Skin epidermis (tissue), 12 donors: ENCODE results near the gene BLOC1S1.

Source experiments
- H3K27ac ChIP-seq, 21 experiments: fragments of 200-600 bp; sonication (generic) in 11 of 21; one replicate each; pipeline ENCODE4 v1.5.0; 2020; ENCODE audit warnings: mild to moderate bottlenecking in 3 of 21, inconsistent platforms in 2 of 21, moderate library complexity in 2 of 21
- H3K4me3 ChIP-seq, 7 experiments: fragments of 200-600 bp; sonication (generic) in 2 of 7; one replicate each; pipeline ENCODE4 v1.5.0; 2020; ENCODE audit warnings: inconsistent platforms in 2 of 7, mild to moderate bottlenecking in 2 of 7, moderate library complexity in 1 of 7

The BLOC1S1 gene

DNA sequence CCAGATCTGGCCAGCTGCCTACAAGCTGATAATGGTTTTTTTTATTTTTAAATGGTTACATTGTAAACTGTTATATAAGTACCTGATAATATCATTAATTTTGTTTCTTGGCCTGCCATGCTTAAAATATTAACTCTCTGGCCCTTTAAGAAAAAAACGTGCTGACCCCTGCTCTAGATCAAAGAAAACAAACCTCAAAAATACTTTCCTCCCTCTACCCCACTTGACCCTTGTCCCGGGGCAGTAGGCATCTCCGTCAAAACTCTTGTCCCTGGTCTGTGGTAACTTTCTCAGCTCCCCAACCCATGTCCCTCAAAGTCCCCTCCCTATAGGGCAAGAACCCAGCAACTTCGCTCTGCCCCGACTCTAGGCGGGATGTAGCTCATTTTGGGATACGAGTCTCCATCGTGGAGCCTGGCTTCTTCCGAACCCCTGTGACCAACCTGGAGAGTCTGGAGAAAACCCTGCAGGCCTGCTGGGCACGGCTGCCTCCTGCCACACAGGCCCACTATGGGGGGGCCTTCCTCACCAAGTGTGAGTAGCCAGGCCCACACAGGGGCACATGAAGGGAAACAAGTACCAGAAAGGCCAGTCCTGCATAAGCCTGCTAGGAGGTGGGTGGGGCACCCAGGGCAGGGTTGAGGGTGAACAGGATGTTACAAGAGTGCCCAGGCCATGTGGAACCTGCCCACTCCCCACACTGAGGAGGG is 7.8 kb downstream of the BLOC1S1 start:
- Histone ChIP-seq H3K27ac (peak overlapping the region in 2 of 21 experiments; percentile 11 to 27), H3K4me3 (no peak overlapping the region)

DNA sequence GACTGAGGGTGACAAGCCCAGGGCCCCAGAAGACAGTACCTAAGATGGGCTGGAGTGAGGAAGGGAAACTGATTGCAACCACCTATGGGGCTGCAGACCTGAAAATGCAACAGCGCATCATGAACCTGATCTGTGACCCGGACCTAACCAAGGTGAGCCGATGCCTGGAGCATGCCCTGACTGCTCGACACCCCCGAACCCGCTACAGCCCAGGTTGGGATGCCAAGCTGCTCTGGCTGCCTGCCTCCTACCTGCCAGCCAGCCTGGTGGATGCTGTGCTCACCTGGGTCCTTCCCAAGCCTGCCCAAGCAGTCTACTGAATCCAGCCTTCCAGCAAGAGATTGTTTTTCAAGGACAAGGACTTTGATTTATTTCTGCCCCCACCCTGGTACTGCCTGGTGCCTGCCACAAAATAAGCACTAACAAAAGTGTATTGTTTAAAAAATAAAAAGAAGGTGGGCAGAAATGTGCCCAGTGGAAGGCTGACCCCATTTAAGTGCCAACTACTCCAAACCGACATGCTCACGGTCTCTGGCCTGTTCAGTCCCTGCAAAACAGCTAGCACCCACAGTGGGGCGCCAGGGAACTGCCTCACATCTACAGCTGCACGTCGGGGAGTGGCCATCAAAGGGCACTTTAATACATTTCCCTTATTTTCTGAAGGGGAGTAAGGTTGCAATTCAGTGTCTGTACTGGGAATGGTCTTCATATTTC is 8.5 kb downstream of the BLOC1S1 start:
- H3K27ac ChIP-seq: peak overlapping the region in 2 of 21 experiments; percentile 11 to 29
- no peak overlapping the region for H3K4me3 ChIP-seq

DNA sequence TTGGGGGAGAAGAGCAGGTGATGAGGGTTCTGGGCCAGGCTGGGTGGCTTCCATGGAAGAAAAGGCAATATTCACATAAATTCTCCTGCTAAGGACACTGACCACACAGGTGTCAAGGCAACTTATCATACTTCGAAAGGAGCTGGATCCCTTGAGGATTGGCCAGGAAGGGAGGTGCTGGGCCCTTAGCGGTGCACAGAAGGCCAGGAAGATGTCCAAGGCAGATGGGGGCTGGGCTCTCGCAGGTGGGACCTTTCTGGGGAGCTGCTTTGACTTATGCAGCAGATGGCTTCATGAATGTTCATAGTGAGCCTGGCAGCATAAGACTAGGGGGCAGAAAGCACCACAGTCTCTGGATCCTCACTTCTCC is 9.1 kb downstream of the BLOC1S1 start:
- Histone ChIP-seq H3K27ac (peak overlapping the region in 1 of 21 experiments; percentile 29), H3K4me3 (no peak overlapping the region)

DNA sequence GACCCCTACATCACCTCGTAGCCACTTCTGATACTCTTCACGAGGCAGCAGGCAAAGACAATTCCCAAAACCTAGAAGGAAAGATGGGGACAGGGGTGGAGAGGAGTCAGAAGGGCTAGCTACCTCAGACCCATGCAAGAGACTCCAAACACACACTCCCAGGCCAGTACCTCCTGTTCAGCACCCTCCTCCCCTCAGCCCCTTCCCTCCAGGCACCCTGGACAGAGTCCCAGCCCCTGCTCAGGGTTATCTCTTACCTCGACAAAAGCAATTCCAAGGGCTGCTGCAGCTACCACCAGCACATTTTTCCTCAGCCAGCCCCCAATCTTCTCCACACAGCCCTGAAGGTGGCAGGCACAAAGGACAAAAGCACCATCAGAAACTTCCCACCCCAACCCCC is 9.7 kb downstream of the BLOC1S1 start:
- peak overlapping the region in 1 of 21 experiments; percentile 12 for H3K27ac ChIP-seq

DNA sequence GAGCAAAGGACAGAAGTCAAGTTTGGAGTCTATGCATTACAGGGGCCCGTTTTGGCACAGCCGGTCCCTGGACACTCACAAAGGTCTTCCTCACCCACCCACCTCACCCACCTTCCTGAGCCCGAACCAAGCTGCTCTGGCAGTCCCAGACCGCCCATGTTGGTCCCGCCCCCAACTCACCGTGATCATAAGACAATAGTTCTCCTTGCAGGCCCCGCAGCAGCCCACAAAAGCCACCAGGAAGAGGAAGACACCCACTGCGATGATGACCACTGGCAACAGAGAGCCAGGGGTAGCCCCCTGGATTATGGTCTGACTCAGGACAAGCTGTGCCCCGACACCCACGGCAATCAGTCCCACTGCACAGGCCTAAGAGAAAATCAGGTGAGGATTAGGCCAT is 11.1 kb downstream of the BLOC1S1 start:
- Histone ChIP-seq H3K4me3 (peak overlapping the region; percentile 68 to 92 (median 78)), H3K27ac (peak overlapping the region in 19 of 21 experiments; percentile 14 to 100 (median 98))

More for the DNA sequence above, 9.7 kb downstream of the BLOC1S1 start:
- H3K4me3 ChIP-seq: no peak overlapping the region

DNA sequence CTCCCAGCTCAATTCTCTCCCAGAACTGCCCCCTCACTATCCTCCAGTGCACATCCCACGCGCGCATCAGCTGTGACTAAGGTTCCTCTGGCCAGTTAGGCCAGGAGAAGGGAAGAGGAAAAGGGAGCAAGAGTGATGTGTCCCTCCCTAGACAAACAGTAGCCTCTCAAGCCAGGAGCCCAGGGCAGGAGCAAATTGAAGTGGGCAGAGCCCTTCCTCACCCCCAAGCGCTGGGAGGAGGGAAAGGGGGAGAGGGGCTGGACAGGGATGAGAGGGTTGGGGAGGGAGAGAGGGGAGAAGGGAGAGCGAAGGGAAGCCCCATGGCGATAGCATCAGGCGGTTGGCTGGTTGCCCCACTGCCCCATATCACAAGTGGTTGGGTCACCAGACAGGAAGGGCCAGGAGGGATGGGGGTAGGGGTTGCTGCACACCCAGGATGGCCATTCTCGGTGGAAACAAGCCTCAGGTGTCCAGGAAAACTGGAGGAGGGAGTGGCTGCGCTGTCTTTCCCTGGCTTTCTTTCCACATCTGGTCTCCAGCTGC is 11.9 kb downstream of the BLOC1S1 start:
- Histone ChIP-seq H3K4me3 (peak overlapping the region; percentile 68 to 92 (median 78)), H3K27ac (peak overlapping the region; percentile 87 to 100 (median 98))

DNA sequence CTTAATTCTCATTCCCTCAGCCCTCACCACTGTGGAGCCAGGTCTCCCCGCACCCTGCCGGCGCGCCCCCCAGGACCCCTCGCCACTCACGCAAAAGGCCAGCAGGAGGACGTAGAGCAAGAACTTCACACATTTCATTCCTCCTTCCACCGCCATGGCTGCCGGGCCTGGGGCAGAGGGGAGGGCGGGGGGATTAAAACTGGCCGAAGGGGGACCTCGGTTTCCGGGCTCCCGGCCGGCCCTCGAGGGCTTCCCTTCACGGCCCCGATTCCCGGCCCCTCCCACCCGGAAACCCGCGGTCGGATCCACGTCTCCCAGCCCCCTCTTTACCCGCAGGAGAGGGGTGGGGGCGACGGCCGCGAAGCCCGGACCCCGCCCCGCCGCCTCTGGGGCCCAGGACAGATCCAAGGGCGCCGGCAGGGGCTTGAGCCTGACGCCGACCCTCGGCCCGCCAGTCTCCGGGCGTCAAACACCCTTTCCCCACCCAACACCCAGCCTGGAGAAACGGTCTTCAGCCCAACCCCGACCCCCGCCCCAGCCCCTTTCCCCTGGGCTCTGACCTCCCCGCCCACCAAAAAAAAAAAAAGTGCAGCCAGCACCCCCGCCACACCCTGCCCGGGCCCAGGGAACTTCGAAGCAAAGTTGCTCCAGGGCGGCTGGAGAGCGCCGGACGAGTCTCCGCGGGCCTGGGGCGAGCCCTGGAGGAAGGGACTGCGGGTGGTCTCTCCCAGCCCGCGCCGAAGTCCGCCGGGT is 12.5 kb downstream of the BLOC1S1 start:
- H3K27ac ChIP-seq: peak overlapping the region; percentile 87 to 100 (median 98)
- H3K4me3 ChIP-seq: peak overlapping the region; percentile 68 to 92 (median 78)

DNA sequence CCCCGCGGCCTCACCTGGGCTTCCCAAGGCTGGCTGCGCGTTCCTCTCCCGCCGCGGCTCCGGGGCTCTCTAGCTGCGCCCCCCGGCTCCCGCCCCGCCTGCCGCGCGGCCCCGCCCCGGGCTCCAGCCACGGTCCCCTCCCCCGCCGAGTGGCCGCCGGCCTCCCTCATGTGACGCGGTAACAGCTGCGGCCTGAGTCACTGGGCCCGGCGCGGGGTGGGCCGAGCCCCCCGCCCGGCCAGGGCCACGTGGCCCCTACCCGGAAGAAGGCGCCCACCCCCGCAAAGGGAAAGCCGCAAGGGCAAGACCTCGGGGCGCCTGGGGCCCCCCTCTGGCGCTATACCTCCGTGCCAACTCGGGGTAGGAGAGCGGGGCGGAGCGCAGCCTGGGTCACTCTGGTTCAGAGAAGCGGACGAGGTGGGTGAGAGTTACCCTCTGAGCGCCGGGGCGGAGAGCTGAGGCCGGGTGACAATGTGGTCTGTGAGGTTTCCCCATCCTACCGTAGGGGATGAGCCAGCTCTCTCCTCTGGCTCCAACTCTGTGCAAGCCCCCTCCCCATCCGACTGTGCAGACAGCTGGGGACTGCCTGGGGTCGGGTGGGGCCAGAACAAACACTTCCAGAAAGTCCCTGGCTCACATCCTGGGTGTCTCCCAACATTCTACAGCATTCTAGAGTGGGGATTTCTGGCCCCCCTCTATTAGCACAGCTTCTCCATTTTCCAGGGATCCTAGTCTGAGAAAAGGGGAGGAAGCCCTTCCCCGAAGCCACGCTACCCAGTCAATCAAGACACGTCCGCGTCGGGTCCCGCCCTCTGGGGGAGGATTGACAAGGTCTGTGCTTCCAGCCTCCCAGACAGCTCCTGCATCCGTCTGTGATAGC is 13.3 kb downstream of the BLOC1S1 start, which contains the start of gene CD63:
CD63 (minus strand) TSS at position 71 of the 880 bp plus-strand sequence. CDS start 668 bp downstream, outside the sequence.
- H3K4me3 ChIP-seq: peak within 1 kb of the TSS; percentile 68 to 92 (median 78)
- H3K27ac ChIP-seq: peak within 1 kb of the TSS; percentile 87 to 100 (median 98)

DNA sequence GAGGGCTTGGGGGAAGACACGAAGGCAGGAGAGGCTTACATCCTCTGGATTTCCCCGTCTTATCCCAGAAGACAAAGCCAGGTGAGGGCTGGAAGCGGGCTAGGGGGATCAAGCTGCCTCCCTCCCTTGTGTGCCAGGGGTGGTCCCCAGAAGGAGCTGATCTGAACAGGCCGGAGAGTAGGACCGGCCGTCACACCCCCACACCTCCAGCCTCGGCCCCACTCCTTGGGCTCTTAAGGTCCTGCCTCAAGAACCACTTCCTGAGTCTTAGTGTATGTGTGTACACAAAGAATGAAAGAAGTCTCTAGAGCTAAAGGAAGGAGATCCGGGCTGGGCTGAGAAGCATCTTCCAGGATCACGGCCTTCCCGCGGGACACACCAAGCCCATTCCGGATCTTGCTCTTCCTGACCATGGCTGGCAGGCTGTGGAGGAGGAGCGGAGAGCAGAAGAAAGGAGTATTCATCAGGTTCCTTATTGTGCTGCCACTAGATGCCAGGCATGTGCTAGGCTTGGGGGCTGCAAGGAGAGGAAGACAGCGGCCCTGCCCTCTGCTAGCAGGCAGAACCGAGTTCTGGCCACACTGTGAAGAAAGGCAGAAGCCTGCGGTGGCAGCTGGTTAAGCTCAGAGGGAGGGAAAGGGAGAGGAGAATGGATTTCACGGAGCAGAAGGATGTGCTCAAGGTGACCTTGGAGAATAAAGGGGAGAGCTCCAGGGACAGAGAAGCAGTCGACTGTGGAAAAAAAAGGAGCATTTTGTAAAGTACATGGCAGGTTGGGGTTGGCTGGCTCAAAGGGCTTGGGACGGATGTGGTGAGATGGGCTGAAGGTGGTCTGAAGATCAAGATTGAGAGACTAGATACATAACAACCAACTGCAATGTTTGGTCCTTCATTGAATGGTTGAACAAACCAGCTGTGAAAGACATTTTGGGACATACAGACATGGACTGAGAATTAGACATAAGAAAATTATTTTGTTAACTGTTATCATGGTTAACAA is 14.3 kb downstream of the BLOC1S1 start:
- H3K4me3 ChIP-seq: peak overlapping the region; percentile 68 to 92 (median 78)
- H3K27ac ChIP-seq: peak overlapping the region; percentile 87 to 100 (median 98)

DNA sequence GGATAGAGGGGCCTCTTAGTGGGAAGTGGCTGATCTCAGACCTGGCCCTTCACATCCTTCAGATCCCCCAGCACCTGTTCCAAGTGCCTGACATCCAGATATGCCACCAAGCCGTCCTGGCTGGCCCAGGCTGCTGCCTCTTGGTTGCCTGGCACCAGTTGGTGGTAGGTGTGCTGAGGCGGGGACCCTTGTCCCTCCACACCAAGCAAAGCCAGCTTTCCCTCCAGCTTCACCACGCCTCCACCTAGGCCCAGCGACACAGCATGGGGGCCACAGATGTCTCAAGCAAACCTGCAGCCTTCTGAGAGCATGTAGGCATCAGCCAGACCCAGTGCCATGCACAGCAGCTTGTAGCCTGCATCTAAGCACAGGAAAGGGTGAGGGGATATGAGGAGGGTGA is 16.4 kb downstream of the BLOC1S1 start:
- H3K27ac ChIP-seq: peak overlapping the region in 1 of 21 experiments; percentile 13

DNA sequence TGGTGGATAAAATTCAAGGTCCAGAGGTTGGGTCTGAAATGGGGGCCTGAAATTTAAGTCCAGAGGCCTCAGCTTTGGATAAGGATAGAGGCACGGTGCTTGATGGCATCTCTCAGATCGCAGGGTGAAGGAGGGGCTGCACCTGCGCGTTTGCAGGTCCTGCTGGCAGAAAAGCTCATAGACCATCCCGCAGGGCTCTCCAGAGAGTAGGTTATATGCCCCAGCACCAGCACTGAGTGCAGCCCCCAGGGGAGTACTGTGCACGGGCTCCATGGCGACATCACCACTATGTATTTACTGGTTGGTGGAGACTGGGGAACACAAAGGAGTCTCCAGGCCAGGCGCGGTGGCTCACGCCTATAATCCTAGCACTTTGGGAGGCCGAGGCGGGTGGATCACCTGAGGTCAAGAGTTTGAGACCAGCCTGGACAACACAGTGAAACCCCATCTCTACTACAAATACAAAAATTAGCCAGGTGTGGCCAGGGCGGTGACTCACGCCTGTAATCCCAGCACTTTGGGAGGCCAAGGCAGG is 17.2 kb downstream of the BLOC1S1 start:
- no peak overlapping the region for H3K4me3 ChIP-seq
- H3K27ac ChIP-seq: no peak overlapping the region

More for the DNA sequence above, 16.4 kb downstream of the BLOC1S1 start:
- H3K4me3 ChIP-seq: no peak overlapping the region

DNA sequence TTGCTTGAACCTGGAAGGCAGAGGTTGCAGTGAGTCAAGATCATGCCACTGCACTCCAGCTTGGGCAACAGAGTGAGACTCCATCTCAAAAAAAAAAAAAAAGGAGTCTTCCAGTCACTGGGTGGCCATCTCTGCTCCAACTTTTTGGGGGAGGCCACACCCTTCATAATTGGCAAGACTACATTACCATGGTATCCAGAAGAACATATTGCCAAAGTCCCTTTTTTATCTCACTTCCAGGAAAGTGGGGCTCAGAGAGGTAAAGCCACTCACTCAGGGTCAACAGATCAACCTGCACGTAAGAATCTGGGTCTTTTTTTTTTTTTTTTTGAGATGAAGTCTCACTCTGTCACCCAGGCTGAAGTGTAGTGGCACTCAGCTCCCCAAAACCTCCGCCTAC is 18.0 kb downstream of the BLOC1S1 start:
- Histone ChIP-seq H3K27ac (no peak overlapping the region), H3K4me3 (no peak overlapping the region)

DNA sequence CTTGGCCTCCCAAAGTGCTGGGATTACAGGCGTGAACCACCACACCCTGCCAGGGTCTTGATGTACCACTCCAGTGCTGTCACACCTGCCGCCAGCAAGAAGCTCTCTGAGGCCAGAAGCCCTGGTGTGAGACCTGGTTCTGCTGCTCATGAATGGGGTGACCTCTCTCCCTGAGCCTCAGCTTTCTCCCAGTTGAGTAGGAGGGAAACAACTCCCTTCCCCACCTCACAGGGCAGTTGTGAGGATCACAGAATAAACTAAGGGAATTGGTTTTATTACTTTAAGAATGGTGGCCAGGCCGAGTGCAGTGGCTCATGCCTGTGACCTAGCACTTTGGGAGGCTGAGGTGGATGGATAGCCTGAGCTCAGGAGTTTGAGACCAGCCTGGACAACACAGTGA is 18.7 kb downstream of the BLOC1S1 start:
- no peak overlapping the region for H3K4me3 ChIP-seq

DNA sequence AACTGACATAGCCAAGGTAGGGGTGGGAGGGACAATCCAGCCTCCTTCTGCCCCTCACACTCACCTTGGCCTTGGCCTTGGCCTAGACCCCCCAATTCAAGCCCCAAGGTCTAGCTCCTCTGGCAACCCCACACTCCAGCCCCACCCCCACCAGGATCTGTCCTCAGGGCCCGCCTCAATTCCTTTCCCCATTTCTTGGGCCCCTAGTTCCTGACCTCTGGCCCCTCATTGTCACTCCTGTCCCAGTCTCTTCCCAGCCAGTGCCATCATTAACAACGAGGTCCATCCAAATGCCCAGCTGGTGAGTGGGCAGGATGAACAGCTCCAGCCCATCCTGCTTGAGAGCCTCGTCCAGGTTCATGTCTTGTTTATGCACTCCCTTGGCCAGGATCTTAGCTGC is 20.2 kb downstream of the BLOC1S1 start:
- no peak overlapping the region for H3K27ac ChIP-seq
- no peak overlapping the region for H3K4me3 ChIP-seq

More for the DNA sequence above, 18.7 kb downstream of the BLOC1S1 start:
- no peak overlapping the region for H3K27ac ChIP-seq

DNA sequence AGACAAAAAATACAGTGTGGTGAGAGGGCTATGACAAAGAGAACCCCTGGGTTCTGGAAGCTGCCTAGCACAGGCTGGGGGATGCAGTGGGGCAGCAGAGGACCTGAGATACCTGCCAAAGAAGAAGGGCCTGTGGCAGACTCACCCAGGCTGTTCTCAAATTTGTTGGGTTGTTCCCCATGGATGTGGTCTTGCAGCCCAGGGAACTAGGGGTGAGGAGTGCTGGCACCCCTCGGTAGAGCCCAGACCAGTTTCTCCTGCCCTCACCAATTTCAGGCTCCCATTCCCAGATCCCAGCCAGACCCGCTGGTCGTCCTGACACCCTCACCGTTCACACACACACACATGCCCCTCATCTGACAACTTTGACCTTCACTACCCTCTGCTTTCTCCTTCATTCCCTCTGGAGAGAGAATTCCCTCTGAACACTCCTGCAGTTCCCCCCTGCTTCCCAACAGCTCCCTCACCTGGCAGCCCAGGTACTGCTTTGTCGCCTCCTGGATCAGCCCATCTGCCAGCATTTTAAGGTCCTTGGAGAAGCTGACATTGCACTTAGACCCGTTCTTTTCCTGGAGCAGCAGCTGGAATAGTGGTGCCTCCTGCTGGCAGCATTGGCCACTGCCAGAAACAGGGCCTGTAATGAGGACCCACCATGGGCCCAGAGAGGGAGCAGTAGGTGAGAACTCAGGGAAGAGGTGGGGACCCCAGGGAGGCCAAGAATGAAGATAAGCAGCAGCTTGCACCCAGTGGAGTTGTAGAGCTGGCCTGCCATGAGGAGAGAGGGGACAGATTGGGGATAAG is 21.1 kb downstream of the BLOC1S1 start:
- peak overlapping the region in 11 of 21 experiments; percentile 35 to 90 (median 80) for H3K27ac ChIP-seq
- H3K4me3 ChIP-seq: no peak overlapping the region

DNA sequence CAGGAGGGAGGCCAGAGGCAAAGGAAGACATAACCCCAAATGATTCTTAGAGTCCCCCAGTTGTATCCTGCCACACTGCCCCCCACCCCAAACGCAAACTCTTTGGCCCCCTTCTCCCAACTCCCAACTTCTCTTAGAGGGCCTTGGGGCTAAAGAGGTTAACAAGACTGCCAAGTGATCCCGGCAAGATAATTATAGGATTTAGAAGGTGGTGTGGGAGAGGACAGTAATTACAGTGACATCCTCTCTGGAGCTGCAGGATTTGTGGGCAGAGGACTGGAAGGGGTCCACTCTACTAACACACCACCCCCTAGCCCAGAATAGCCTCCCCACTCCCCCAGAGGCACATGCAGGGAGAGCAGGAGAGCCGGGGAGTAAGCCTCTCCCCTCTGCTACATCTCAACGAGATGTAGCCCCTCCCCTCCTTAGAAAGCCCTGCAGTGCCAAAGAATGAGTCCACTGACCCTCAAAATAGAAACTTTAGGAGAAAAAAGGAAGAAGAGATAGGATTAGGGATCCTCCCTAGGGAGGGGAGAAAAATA is 21.8 kb downstream of the BLOC1S1 start:
- H3K4me3 ChIP-seq: peak overlapping the region in 2 of 7 experiments; percentile 55 to 57

More for the DNA sequence above, 21.8 kb downstream of the BLOC1S1 start:
- peak overlapping the region in 20 of 21 experiments; percentile 24 to 90 (median 74) for H3K27ac ChIP-seq
